Motor neuron (in vitro differentiated cells): ENCODE results near the gene GBF1. TPM values are rescaled to one million over a fixed set of nuclear protein-coding genes. Genes with fewer than 3 reads are reported as not detected.
"Not testable (repeated sequence)": the region's sequence is repeated elsewhere in the genome, so short reads cannot be mapped to it uniquely, and the experiment has no call there.

Experiments used
- ATAC-seq, 8 experiments: fragments of 200-7000 bp; cut with Tn5 transposase; replicated peaks in 6 of 8; 2 replicates each; pipeline ENCODE4 v1.8.0; 2021; ENCODE audit warnings: mild to moderate bottlenecking in 8 of 8, moderate library complexity in 8 of 8
- H3K27ac ChIP-seq, 2 donors: fragments of 250-450 bp; sonication (Bioruptor Pico); 2 replicates each; pipeline ENCODE4 v1.9.0; 2021; ENCODE audit warnings: antibody characterized with exemption in 2 of 2, mild to moderate bottlenecking in 2 of 2, moderate library complexity in 1 of 2
- H3K4me1 ChIP-seq, 2 donors: fragments of 250-450 bp; sonication (Bioruptor Pico); replicated peaks in 1 of 2; 2 replicates each; pipeline ENCODE4 v1.6.1; 2021; ENCODE audit warnings: antibody characterized with exemption in 2 of 2, mild to moderate bottlenecking in 2 of 2, moderate library complexity in 1 of 2
- H3K4me3 ChIP-seq, 5 donors: fragments of 250-450 bp; sonication (Bioruptor Pico); 2 replicates each; pipeline ENCODE4 v1.9.0; 2021; ENCODE audit warnings: antibody characterized with exemption in 5 of 5, mild to moderate bottlenecking in 5 of 5, moderate library complexity in 4 of 5
- WGBS, 10 experiments: fragments of 450-650 bp; shearing (Covaris generic); methylation state at CpG; one replicate each; pipeline ENCODE4 v1.0.0; 2022; 5-methylcytosine and 5-hydroxymethylcytosine counted together
- in situ Hi-C, 9 experiments: fragments of 400-800 bp; cut with MboI; loops; one replicate each; pipeline ENCODE4 v1.15.0; 2021; ENCODE audit warnings: low sequenced_read_pairs in 9 of 9, low pct_unique_long_range_greater_than_20kb in 2 of 9; ENCODE audit not compliant: unreplicated experiment in 9 of 9
- total RNA-seq, 8 experiments: library from RNA; unstranded; fragments of 300-600 nt; gene quantifications; 2 replicates each; pipeline versions ENCODE4 v1.2.3 to v1.2.4, GENCODE V29; 2022

GBF1 gene
- total RNA-seq, 8 experiments from 2014 or later: 28.4 to 47.8 (median 39.1) TPM

GRCh38 chr10:102237711-102238252 is 7.5 kb upstream of the GBF1 start:
- Histone ChIP-seq H3K27ac (no peak overlapping the region), H3K4me3 (no peak overlapping the region), H3K4me1 (peaks cover 5 to 6% of the 10 kb centered on the region in 2 donors)
- in situ Hi-C loops: loop anchor here in 5 of 9 experiments (10.0 to 25.0 kb wide), 3 partner anchors 100 to 125 kb away; no protein-coding TSS in a partner anchor
- WGBS, 10 experiments: 0 to 80% (median 25%) methylated on average over 1 to 2 of the region's 4 CpGs; no CpG with 5 or more reads in 2 of the 10 experiments
- no peak for ATAC-seq

GRCh38 chr10:102240467-102241031 is 4.8 kb upstream of the GBF1 start:
- H3K27ac ChIP-seq: no peak overlapping the region
- peaks cover 11 to 13% of the 10 kb centered on the region in 2 donors for H3K4me1 ChIP-seq
- in situ Hi-C loops: loop anchor here in 4 of 9 experiments (25.0 kb wide), 2 partner anchors 97 to 122 kb away; no protein-coding TSS in a partner anchor
- no peak for ATAC-seq
- peak overlapping the region in 3 of 5 donors; percentile 32 to 38 (median 34) for H3K4me3 ChIP-seq
- WGBS, 10 experiments: 3 to 70% (median 27%) methylated on average over 2 to 13 of the region's 39 CpGs; no CpG with 5 or more reads in 5 of the 10 experiments

- in situ Hi-C loops: loop anchor here in 4 of 9 experiments (25.0 kb wide), 2 partner anchors 96 to 121 kb away; no protein-coding TSS in a partner anchor
- Histone ChIP-seq H3K27ac (no peak overlapping the region), H3K4me1 (peaks cover 11 to 13% of the 10 kb centered on the region in 2 donors), H3K4me3 (peak overlapping the region; percentile 22 to 38 (median 34))
- no peak for ATAC-seq
- 0 to 4% methylated on average over 4 of the region's 20 CpGs; no CpG with 5 or more reads in 8 of the 10 experiments for WGBS, 10 experiments
Observed at GRCh38 chr10:102241032-102241443, 4.3 kb upstream of the GBF1 start.

- peak; percentile 18 to 54 (median 48) for ATAC-seq
- Histone ChIP-seq H3K27ac (no peak within 1 kb of the TSS), H3K4me3 (peak within 1 kb of the TSS; percentile 22 to 38 (median 34)), H3K4me1 (peaks cover 11 to 16% of the 10 kb centered on the region in 2 donors)
- 0 to 8% (median 2%) methylated on average over 2 to 21 of the region's 57 CpGs; no CpG with 5 or more reads in 1 of the 10 experiments for WGBS, 10 experiments
- in situ Hi-C loops: loop anchor here in 4 of 9 experiments (25.0 kb wide), 2 partner anchors 96 to 121 kb away; no protein-coding TSS in a partner anchor
Observed at GRCh38 chr10:102241444-102242117, 3.8 kb upstream of the GBF1 start, which contains the start of gene PITX3. PITX3 (minus strand) TSS chr10:102241512; CDS start chr10:102232080, 9,432 bp downstream.

GRCh38 chr10:102242118-102242485 is 3.2 kb upstream of the GBF1 start:
- WGBS, 10 experiments: 4 to 44% (median 19%) methylated on average over 1 to 6 of the region's 7 CpGs
- Histone ChIP-seq H3K4me3 (peak overlapping the region in 3 of 5 donors; percentile 32 to 38 (median 34)), H3K4me1 (peaks cover 16 to 21% of the 10 kb centered on the region in 2 donors), H3K27ac (no peak overlapping the region)
- ATAC-seq: no peak
- in situ Hi-C loops: loop anchor here in 4 of 9 experiments (25.0 kb wide), 2 partner anchors 95 to 120 kb away; no protein-coding TSS in a partner anchor

GRCh38 chr10:102243309-102243708 is 2.0 kb upstream of the GBF1 start:
- Histone ChIP-seq H3K4me3 (no peak overlapping the region), H3K27ac (no peak overlapping the region), H3K4me1 (peaks cover 20 to 29% of the 10 kb centered on the region in 2 donors)
- no peak for ATAC-seq
- in situ Hi-C loops: loop anchor here in 4 of 9 experiments (25.0 kb wide), 2 partner anchors 94 to 119 kb away; no protein-coding TSS in a partner anchor
- WGBS, 10 experiments: 0 to 100% (median 51%) methylated on average over 1 to 2 of the region's 2 CpGs; no CpG with 5 or more reads in 6 of the 10 experiments

- peak overlapping the region; percentile 65 to 93 (median 85) for H3K4me3 ChIP-seq
- peaks cover 14 to 22% of the 10 kb centered on the region in 2 donors for H3K4me1 ChIP-seq
- in situ Hi-C loops: loop anchor here in 4 of 9 experiments (25.0 kb wide), 2 partner anchors 91 to 116 kb away; no protein-coding TSS in a partner anchor
- no peak for ATAC-seq
- 0 to 20% (median 0%) methylated on average over 1 to 4 of the region's 4 CpGs; no CpG with 5 or more reads in 3 of the 10 experiments for WGBS, 10 experiments
- H3K27ac ChIP-seq: peak overlapping the region; percentile 96 to 97
Observed at GRCh38 chr10:102245932-102246251, 560 bp downstream of the GBF1 start.

- H3K4me3 ChIP-seq: peak overlapping the region; percentile 65 to 93 (median 85)
- H3K27ac ChIP-seq: peak overlapping the region; percentile 96 to 97
- 0 to 67% (median 20%) methylated on average over 1 to 3 of the region's 3 CpGs; no CpG with 5 or more reads in 2 of the 10 experiments for WGBS, 10 experiments
- no peak for ATAC-seq
- in situ Hi-C loops: loop anchor here in 4 of 9 experiments (25.0 kb wide), 2 partner anchors 91 to 116 kb away; no protein-coding TSS in a partner anchor
- peaks cover 14 to 22% of the 10 kb centered on the region in 2 donors for H3K4me1 ChIP-seq
Observed at GRCh38 chr10:102246261-102246660, 929 bp downstream of the GBF1 start.

GRCh38 chr10:102247734-102248133 is 2.4 kb downstream of the GBF1 start:
- Histone ChIP-seq H3K4me1 (peaks cover 14 to 22% of the 10 kb centered on the region in 2 donors), H3K4me3 (peak overlapping the region in 2 of 5 donors; percentile 85 to 91), H3K27ac (no peak overlapping the region)
- in situ Hi-C loops: loop anchor here in 4 of 9 experiments (25.0 kb wide), 2 partner anchors 90 to 115 kb away; no protein-coding TSS in a partner anchor
- ATAC-seq: no peak

- H3K4me3 ChIP-seq, H3K27ac ChIP-seq, H3K4me1 ChIP-seq, ATAC-seq: not testable (repeated sequence)
- 75 to 100% (median 100%) methylated on average over 1 to 3 of the region's 3 CpGs; no CpG with 5 or more reads in 2 of the 10 experiments for WGBS, 10 experiments
- in situ Hi-C loops: loop anchor here in 1 of 9 experiments (25.0 kb wide), 1 partner anchor 110 kb away; no protein-coding TSS in a partner anchor
Observed at GRCh38 chr10:102252508-102252907, 7.2 kb downstream of the GBF1 start.

GRCh38 chr10:102254426-102254825 is 9.1 kb downstream of the GBF1 start:
- WGBS, 10 experiments: 29 to 100% (median 86%) methylated on average over 1 of the region's 1 CpG
- ATAC-seq: no peak
- Histone ChIP-seq H3K27ac (no peak overlapping the region), H3K4me3 (no peak overlapping the region), H3K4me1 (no peaks in the 10 kb centered on the region)
- in situ Hi-C loops: loop anchor here in 1 of 9 experiments (25.0 kb wide), 1 partner anchor 108 kb away; no protein-coding TSS in a partner anchor

- Histone ChIP-seq H3K27ac (no peak overlapping the region), H3K4me3 (no peak overlapping the region), H3K4me1 (no peaks in the 10 kb centered on the region)
- 71 to 100% (median 100%) methylated on average over 1 to 2 of the region's 2 CpGs for WGBS, 10 experiments
- in situ Hi-C loops: loop anchor here in 1 of 9 experiments (25.0 kb wide), 1 partner anchor 107 kb away; no protein-coding TSS in a partner anchor
- ATAC-seq: peak in 3 of 8 experiments; percentile 44 to 87 (median 64)
Observed at GRCh38 chr10:102255404-102255803, 10.1 kb downstream of the GBF1 start.
